ENCODE measurements around the gene CACNB2.

DNA sequence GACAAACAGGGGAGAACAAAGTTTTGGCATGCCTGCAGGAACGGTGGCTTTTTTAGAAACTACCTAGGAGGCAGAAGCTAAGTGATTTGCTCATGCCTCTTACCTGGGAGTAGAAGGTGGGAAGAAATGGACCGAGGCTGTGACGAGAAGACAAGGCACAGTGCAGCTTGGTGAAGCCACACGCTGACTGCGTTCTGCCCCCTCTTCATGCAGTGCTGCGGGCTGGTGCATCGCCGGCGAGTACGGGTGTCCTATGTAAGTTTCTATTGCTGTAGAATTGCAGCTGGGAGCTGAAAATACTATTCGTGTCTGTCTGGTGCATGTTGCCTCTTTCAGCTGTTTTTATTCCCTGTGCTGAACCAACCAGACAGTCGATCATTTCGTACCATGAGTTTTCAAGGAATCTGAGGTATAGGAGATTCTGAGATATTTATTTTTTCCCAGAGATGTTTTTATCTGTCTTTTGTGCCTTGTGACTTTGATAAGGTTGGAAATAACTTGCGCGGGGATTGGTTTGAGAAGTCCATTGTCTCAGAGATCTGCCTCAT is 120.9 kb downstream of the CACNB2 start:
- TF ChIP-seq POLR2A (IDR thresholded peaks at IDR 0.05; ENCODE audit: low read depth, low read length) (no peak), POLR2AphosphoS5 (IDR thresholded peaks at IDR 0.05; ENCODE audit: low read depth, low read length) (no peak), TAF1 (IDR thresholded peaks at IDR 0.05; ENCODE audit: borderline replicate concordance, low read depth, low read length) (no peak)
